Endodermal cell (in vitro differentiated cells): ENCODE data around the gene AK9. TPM values are rescaled to one million over a fixed set of nuclear protein-coding genes. Genes with fewer than 3 reads are reported as not detected.

Experiments
- DNase-seq: peaks from one replicate; pipeline ENCODE4 v3.0.0-alpha.2; 2017
- H3K27ac ChIP-seq: 2 replicates; pipeline ENCODE4 v1.5.1; 2013; ENCODE audit warnings: mild to moderate bottlenecking, low read depth, low read length, moderate library complexity
- H3K27me3 ChIP-seq: 2 replicates; pipeline ENCODE4 v1.6.1; 2013; ENCODE audit warnings: mild to moderate bottlenecking, low read length, moderate library complexity; ENCODE audit not compliant: insufficient read depth, control insufficient read depth, poor library complexity, severe bottlenecking
- H3K36me3 ChIP-seq: 2 replicates; pipeline ENCODE4 v1.7.0; 2013; ENCODE audit warnings: mild to moderate bottlenecking, low read length, moderate library complexity; ENCODE audit not compliant: control insufficient read depth, insufficient read depth
- H3K4me1 ChIP-seq: one replicate; pipeline ENCODE4 v1.7.0; 2013; ENCODE audit warnings: low read length; ENCODE audit not compliant: control insufficient read depth, insufficient read depth
- H3K4me3 ChIP-seq: 2 replicates; pipeline ENCODE4 v1.5.1; 2013; ENCODE audit warnings: mild to moderate bottlenecking, low read length, moderate library complexity
- H3K9ac ChIP-seq: 2 replicates; pipeline ENCODE4 v1.6.1; 2013; ENCODE audit warnings: mild to moderate bottlenecking, low read length, moderate library complexity; ENCODE audit not compliant: poor library complexity, severe bottlenecking; ENCODE audit errors: extremely low read depth
- H3K9me3 ChIP-seq: 2 replicates; pipeline ENCODE4 v1.6.1; 2013; ENCODE audit warnings: mild to moderate bottlenecking, low read length, moderate library complexity; ENCODE audit not compliant: control insufficient read depth
- H3K27ac Mint-ChIP-seq: 2 replicates; pipeline ENCODE4 v1.8.0; 2020; ENCODE audit warnings: mixed read lengths
- H3K27me3 Mint-ChIP-seq: 2 replicates; pipeline ENCODE4 v1.8.0; 2021; ENCODE audit warnings: mild to moderate bottlenecking, mixed read lengths; ENCODE audit not compliant: insufficient read depth
- H3K36me3 Mint-ChIP-seq: 2 replicates; pipeline ENCODE4 v1.8.0; 2020; ENCODE audit warnings: low read depth, mixed read lengths
- H3K4me1 Mint-ChIP-seq: 2 replicates; pipeline ENCODE4 v1.8.0; 2020; ENCODE audit warnings: mixed read lengths
- H3K4me3 Mint-ChIP-seq: 2 replicates; pipeline ENCODE4 v1.8.0; 2020; ENCODE audit warnings: mild to moderate bottlenecking, moderate library complexity, mixed read lengths
- H3K9me3 Mint-ChIP-seq: 2 replicates; pipeline ENCODE4 v1.8.0; 2020; ENCODE audit warnings: mild to moderate bottlenecking, mixed read lengths
- CTCF ChIP-seq: fragments of 200-600 bp; sonication (generic); conservative IDR thresholded peaks from 2 replicates; pipeline ENCODE4 v1.5.0; 2021; ENCODE audit warnings: antibody characterized with exemption, mild to moderate bottlenecking
- WGBS, 2 experiments: methylation state at CpG; one replicate each; pipeline versions ENCODE4 v1.1.5 to v1.1.7; 2013; ENCODE audit warnings: missing lambda C conversion rate in 2 of 2, mixed read lengths in 1 of 2; ENCODE audit not compliant: insufficient coverage in 1 of 2, insufficient read length in 1 of 2; 5-methylcytosine and 5-hydroxymethylcytosine counted together
- total RNA-seq, 2 donors: library from RNA; stranded (reverse); fragmentation: NEBNext Ultra II Directional in 1 of 2; extraction: Animal tissue kit (Norgen Biotek cat#: 25700) in 1 of 2; gene quantifications; 2 replicates in 1 of 2; 3 replicates in 1 of 2; pipeline ENCODE4 v1.2.1, GENCODE V29; 2021

Gene AK9
- total RNA-seq, 2 donors from 2014 or later = 1.8 to 2.7 TPM

GRCh38 chr6:109452181-109452580 is 238.8 kb downstream of the AK9 start:
- Histone ChIP-seq H3K4me1 (no peaks in the 10 kb centered on the region), H3K27ac (no peak overlapping the region), H3K27me3 (peaks cover 19% of the 10 kb centered on the region), H3K4me3 (no peak overlapping the region), H3K9me3 (no peaks in the 10 kb centered on the region), H3K9ac (no peak overlapping the region), H3K36me3 (no peaks in the 10 kb centered on the region)
- Mint-ChIP-seq H3K4me1 (peaks cover 9% of the 10 kb centered on the region), H3K27ac (no peak overlapping the region), H3K4me3 (no peak overlapping the region), H3K27me3 (peaks cover 29% of the 10 kb centered on the region), H3K9me3 (no peaks in the 10 kb centered on the region), H3K36me3 (no peaks in the 10 kb centered on the region)
- TF ChIP-seq CTCF = no peak
- WGBS, 2 experiments = 88 to 90% methylated on average over 7 to 9 of the region's 9 CpGs
- no peak for DNase-seq

GRCh38 chr6:109451376-109451775 is 239.6 kb downstream of the AK9 start:
- TF ChIP-seq CTCF = no peak
- Mint-ChIP-seq H3K4me1 (peaks cover 2% of the 10 kb centered on the region), H3K4me3 (no peak overlapping the region), H3K27me3 (peaks cover 21% of the 10 kb centered on the region), H3K9me3 (no peaks in the 10 kb centered on the region), H3K27ac (no peak overlapping the region), H3K36me3 (peaks cover 4% of the 10 kb centered on the region)
- Histone ChIP-seq H3K9ac (no peak overlapping the region), H3K27ac (no peak overlapping the region), H3K27me3 (peaks cover 11% of the 10 kb centered on the region), H3K4me3 (no peak overlapping the region), H3K4me1 (no peaks in the 10 kb centered on the region), H3K9me3 (no peaks in the 10 kb centered on the region), H3K36me3 (no peaks in the 10 kb centered on the region)
- DNase-seq = no peak
- WGBS, 2 experiments = 93 to 100% methylated on average over 2 to 7 of the region's 7 CpGs

GRCh38 chr6:109450801-109451200 is 240.2 kb downstream of the AK9 start:
- Histone ChIP-seq H3K9me3 (no peaks in the 10 kb centered on the region), H3K36me3 (peaks cover 1% of the 10 kb centered on the region), H3K4me3 (no peak overlapping the region), H3K9ac (no peak overlapping the region), H3K27me3 (peaks cover 10% of the 10 kb centered on the region), H3K4me1 (no peaks in the 10 kb centered on the region), H3K27ac (no peak overlapping the region)
- 94 to 95% methylated on average over 3 of the region's 3 CpGs for WGBS, 2 experiments
- Mint-ChIP-seq H3K27ac (no peak overlapping the region), H3K36me3 (peaks cover 8% of the 10 kb centered on the region), H3K27me3 (peaks cover 18% of the 10 kb centered on the region), H3K4me1 (no peaks in the 10 kb centered on the region), H3K4me3 (no peak overlapping the region), H3K9me3 (no peaks in the 10 kb centered on the region)
- DNase-seq = no peak
- TF ChIP-seq CTCF = no peak
